CD4-positive, alpha-beta T cell (primary cell): ENCODE measurements around the gene GPS1. TPM values are rescaled to one million over a fixed set of nuclear protein-coding genes. Genes with fewer than 3 reads are reported as not detected.

Experiments
- ATAC-seq: fragments of 200-7000 bp; cut with Tn5 transposase; one replicate; pipeline ENCODE4 v1.10.0; 2022; ENCODE audit warnings: mild to moderate bottlenecking; ENCODE audit not compliant: poor library complexity
- CTCF ChIA-PET: fragments of 350-600 bp; sonication (Branson Sonifier 250); formaldehyde crosslinking; loops from one replicate; lab custom pipeline; 2021; ENCODE audit warnings: antibody characterized with exemption, inconsistent platforms; lab: Charles Lee
- POLR2A ChIA-PET: fragments of 350-600 bp; sonication (Branson Sonifier 250); formaldehyde crosslinking; loops from one replicate; lab custom pipeline; 2021; ENCODE audit warnings: antibody characterized with exemption, inconsistent platforms; lab: Charles Lee
- DNase-seq, 14 experiments: peaks; one replicate each; pipeline ENCODE4 v3.0.0-alpha.2; 2013 to 2020; ENCODE audit warnings: mixed read lengths in 2 of 14
- H3K27ac ChIP-seq, 2 donors: one replicate each; pipeline versions ENCODE4 v1.5.1 to v1.7.0; 2013; ENCODE audit warnings: low read length in 2 of 2, low read depth in 1 of 2, mild to moderate bottlenecking in 1 of 2
- H3K27me3 ChIP-seq, 2 experiments: 1 replicate in 1 of 2; 2 replicates in 1 of 2; pipeline versions ENCODE4 v1.6.1 to v1.7.0; 2013; ENCODE audit warnings: low read length in 2 of 2, control low read depth in 1 of 2, mild to moderate bottlenecking in 1 of 2, moderate library complexity in 1 of 2; ENCODE audit not compliant: insufficient read depth in 2 of 2, control insufficient read depth in 1 of 2
- H3K36me3 ChIP-seq: one replicate; pipeline ENCODE4 v1.6.1; 2013; ENCODE audit warnings: low read length, control low read depth; ENCODE audit not compliant: insufficient read depth
- H3K4me1 ChIP-seq: one replicate; pipeline ENCODE4 v1.6.1; 2013; ENCODE audit warnings: low read length, control low read depth; ENCODE audit not compliant: insufficient read depth
- H3K4me3 ChIP-seq: one replicate; pipeline ENCODE4 v1.5.1; 2013; ENCODE audit warnings: mild to moderate bottlenecking, low read length, moderate library complexity
- H3K9me3 ChIP-seq, 2 experiments: 1 replicate in 1 of 2; 2 replicates in 1 of 2; pipeline versions ENCODE4 v1.6.1 to v1.7.0; 2013; ENCODE audit warnings: low read length in 2 of 2, mild to moderate bottlenecking in 2 of 2, control low read depth in 1 of 2, moderate library complexity in 1 of 2; ENCODE audit not compliant: control insufficient read depth in 1 of 2, insufficient read depth in 1 of 2
- H3K27ac Mint-ChIP-seq: one replicate; pipeline ENCODE4 v1.8.0; 2020; ENCODE audit warnings: mixed read lengths
- H3K27me3 Mint-ChIP-seq: one replicate; pipeline ENCODE4 v1.8.0; 2021; ENCODE audit warnings: mixed read lengths
- H3K36me3 Mint-ChIP-seq: one replicate; pipeline ENCODE4 v1.8.0; 2021; ENCODE audit warnings: low read depth, mixed read lengths
- H3K4me1 Mint-ChIP-seq: one replicate; pipeline ENCODE4 v1.8.0; 2021; ENCODE audit warnings: low read depth, mixed read lengths
- H3K4me3 Mint-ChIP-seq: one replicate; pipeline ENCODE4 v1.8.0; 2020; ENCODE audit warnings: mild to moderate bottlenecking, mixed read lengths
- H3K9me3 Mint-ChIP-seq: one replicate; pipeline ENCODE4 v1.8.0; 2020; ENCODE audit warnings: mixed read lengths
- intact Hi-C, 2 experiments: fragments of 100-400 bp; cut with DNase I in 1 of 2; cut with micrococcal nuclease in 1 of 2; formaldehyde crosslinking; loops; one replicate each; pipeline versions ENCODE4 v1.15.1 to v1.9.0; 2023 to 2025; cut with DNase I, micrococcal nuclease
- total RNA-seq, 174 experiments: library from RNA in 2 of 174; stranded (reverse) in 2 of 174; gene quantifications; one replicate each; pipeline ENCODE4 v1.2.3 and lab custom pipeline; 2021 to 2026
- TF ChIP-seq, protein P1 (sequence below): fragments of 200-600 bp; IDR thresholded peaks from one replicate; pipeline ENCODE4 v1.8.0; 2022; ENCODE audit warnings: antibody characterized with exemption, mild to moderate bottlenecking

Gene GPS1
- total RNA-seq, 2 experiments from 2014 or later = 64.6 to 69.3 TPM

DNA sequence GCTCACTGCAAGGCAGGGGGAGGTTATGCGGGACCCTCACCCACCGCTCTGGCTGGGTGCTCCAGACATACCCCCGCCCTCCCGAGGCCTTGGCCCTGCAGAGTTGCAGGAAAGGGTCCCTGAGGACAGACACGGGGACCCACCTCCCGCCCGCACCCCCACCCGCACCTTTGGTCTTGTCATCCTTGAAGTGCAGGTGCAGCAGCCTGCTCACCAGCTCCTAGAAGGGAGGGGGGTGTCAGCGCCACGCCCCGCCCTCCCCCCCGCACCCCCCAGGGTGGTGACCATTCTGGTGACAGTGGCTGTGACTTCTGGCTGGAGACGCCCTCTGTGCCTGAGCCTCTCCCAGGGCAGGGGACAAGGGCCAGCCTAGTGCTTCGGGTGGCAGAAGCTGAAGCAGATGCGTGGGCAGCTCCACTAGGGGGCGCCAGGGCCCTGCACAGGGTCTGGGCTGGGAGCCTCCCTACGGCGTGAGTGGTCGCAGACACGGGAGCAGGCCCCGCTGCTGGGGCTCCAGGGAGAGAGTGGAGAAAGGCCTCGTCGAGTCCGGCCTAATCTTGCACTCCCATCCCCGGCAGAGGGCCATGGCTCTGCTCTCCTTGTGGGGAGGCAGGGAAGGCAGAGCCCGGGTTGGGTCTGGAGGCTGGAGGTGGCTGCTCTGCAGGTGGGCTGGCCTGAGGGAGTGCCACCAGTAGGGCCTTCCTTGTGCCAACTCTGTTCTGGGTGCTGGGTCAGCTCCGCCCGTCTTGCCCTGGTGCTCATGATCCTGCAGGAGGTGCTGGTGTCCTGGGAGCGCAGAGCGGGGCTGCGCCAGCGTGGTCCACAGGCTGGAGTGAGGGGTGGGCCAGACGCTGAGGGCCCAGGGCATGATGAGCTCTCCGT, 31.8 kb upstream of the GPS1 start:
- POLR2A ChIA-PET = interaction anchor here (1.2 to 5.0 kb wide), 2 partner anchors 60 to 79 kb away, joined by 3 to 51 read pairs; partner anchors contain the start of gene NOTUM
- H3K27me3 ChIP-seq = no peaks in the 10 kb centered on the region
- no peaks in the 10 kb centered on the region for H3K9me3 Mint-ChIP-seq
- CTCF ChIA-PET = interaction anchor here (0.6 to 6.2 kb wide), 8 partner anchors 10 to 65 kb away, joined by 3 to 174 read pairs (median 3); partner anchors contain the start of genes NOTUM and RAC3
- peaks cover 11% of the 10 kb centered on the region for H3K36me3 ChIP-seq
- no peak overlapping the region for H3K4me3 ChIP-seq
- H3K27me3 Mint-ChIP-seq = no peaks in the 10 kb centered on the region
- H3K4me1 ChIP-seq = peaks cover 44% of the 10 kb centered on the region
- peaks cover 5% of the 10 kb centered on the region for H3K36me3 Mint-ChIP-seq
- ATAC-seq (no peak), DNase-seq (peak; percentile 41 to 79 (median 52))
- H3K27ac ChIP-seq = no peak overlapping the region
- intact Hi-C loops = loop anchor here (5.0 kb wide), 1 partner anchor 148 kb away; the partner anchor contains the start of gene ARHGDIA (in 2 of the 2)
- TF ChIP-seq, protein P1, sequence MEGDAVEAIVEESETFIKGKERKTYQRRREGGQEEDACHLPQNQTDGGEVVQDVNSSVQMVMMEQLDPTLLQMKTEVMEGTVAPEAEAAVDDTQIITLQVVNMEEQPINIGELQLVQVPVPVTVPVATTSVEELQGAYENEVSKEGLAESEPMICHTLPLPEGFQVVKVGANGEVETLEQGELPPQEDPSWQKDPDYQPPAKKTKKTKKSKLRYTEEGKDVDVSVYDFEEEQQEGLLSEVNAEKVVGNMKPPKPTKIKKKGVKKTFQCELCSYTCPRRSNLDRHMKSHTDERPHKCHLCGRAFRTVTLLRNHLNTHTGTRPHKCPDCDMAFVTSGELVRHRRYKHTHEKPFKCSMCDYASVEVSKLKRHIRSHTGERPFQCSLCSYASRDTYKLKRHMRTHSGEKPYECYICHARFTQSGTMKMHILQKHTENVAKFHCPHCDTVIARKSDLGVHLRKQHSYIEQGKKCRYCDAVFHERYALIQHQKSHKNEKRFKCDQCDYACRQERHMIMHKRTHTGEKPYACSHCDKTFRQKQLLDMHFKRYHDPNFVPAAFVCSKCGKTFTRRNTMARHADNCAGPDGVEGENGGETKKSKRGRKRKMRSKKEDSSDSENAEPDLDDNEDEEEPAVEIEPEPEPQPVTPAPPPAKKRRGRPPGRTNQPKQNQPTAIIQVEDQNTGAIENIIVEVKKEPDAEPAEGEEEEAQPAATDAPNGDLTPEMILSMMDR = peak; percentile 66
- peak overlapping the region; percentile 58 for H3K4me3 Mint-ChIP-seq
- peaks cover 21% of the 10 kb centered on the region for H3K4me1 Mint-ChIP-seq
- H3K27ac Mint-ChIP-seq = no peak overlapping the region
- no peaks in the 10 kb centered on the region for H3K9me3 ChIP-seq

DNA sequence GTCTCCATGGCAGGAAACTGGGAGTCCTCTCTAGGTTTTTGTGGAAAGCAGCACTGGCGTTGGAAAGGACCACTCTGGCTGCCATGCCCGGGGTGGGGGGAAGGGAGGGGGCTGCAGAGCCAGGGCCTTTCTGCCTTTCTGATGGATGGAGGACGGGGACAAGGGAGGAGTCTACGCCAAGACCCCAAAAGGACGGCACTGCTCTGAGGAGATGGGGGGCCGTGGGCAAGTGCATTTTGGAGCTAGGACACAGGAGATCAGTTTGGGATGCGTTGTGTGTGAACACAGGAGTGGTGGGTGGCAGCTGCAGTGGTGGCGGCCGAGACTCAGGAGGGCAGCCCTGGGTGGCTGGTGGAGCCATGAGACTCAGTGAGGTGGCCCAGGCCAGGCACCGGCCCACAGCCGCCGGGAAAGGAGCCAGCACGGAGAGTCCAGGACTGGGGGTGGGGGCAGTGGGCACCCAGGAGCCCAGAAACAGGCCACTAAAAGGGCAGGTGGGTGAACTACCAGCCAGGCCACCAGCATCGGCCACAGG, 31.1 kb upstream of the GPS1 start:
- H3K9me3 ChIP-seq = no peaks in the 10 kb centered on the region
- H3K27ac ChIP-seq = no peak overlapping the region
- ATAC-seq (no peak), DNase-seq (peak in 1 of 14 experiments; percentile 50)
- POLR2A ChIA-PET = interaction anchor here (1.1 to 5.0 kb wide), 4 partner anchors 10 to 78 kb away, joined by 3 to 51 read pairs (median 6); partner anchors contain the start of genes ASPSCR1 and NOTUM
- H3K4me1 ChIP-seq = peaks cover 47% of the 10 kb centered on the region
- CTCF ChIA-PET = interaction anchor here (1.0 to 6.2 kb wide), 6 partner anchors 10 to 93 kb away, joined by 3 to 174 read pairs (median 7); partner anchors contain the start of genes MAFG, NOTUM and RAC3
- no peak overlapping the region for H3K4me3 Mint-ChIP-seq
- no peaks in the 10 kb centered on the region for H3K27me3 ChIP-seq
- intact Hi-C loops = loop anchor here (1.0 to 5.0 kb wide), 2 partner anchors 61 to 148 kb away; partner anchors contain the start of gene ARHGDIA (in 2 of the 2)
- peaks cover 21% of the 10 kb centered on the region for H3K4me1 Mint-ChIP-seq
- TF ChIP-seq, protein P1 = no peak
- no peaks in the 10 kb centered on the region for H3K9me3 Mint-ChIP-seq
- H3K36me3 Mint-ChIP-seq = peaks cover 5% of the 10 kb centered on the region
- no peaks in the 10 kb centered on the region for H3K27me3 Mint-ChIP-seq
- H3K27ac Mint-ChIP-seq = no peak overlapping the region
- peaks cover 11% of the 10 kb centered on the region for H3K36me3 ChIP-seq
- no peak overlapping the region for H3K4me3 ChIP-seq
